Karpas-422 (cell line): ENCODE data around the gene APOL3. TPM values are rescaled to one million over a fixed set of nuclear protein-coding genes. Genes with fewer than 3 reads are reported as not detected.
A peak's percentile ranks its signal among the peaks of the same experiment; 100 is the strongest.

Source experiments
- DNase-seq: peaks from one replicate; pipeline ENCODE4 v3.0.0-alpha.2; 2015
- H2AFZ ChIP-seq: fragments of 200-600 bp; sonication (generic); 2 replicates; pipeline ENCODE4 v1.6.1; 2014; ENCODE audit warnings: antibody characterized with exemption, low read length, mixed read lengths
- H3K27ac ChIP-seq: fragments of 200-600 bp; sonication (generic); 2 replicates; pipeline ENCODE4 v1.5.1; 2014; ENCODE audit warnings: mild to moderate bottlenecking, low read length, moderate library complexity
- H3K27me3 ChIP-seq: fragments of 200-600 bp; sonication (generic); 2 replicates; pipeline ENCODE4 v1.6.1; 2014; ENCODE audit warnings: low read length, mixed read lengths
- H3K36me3 ChIP-seq: fragments of 200-600 bp; sonication (generic); 2 replicates; pipeline ENCODE4 v1.6.1; 2014; ENCODE audit warnings: low read length, mixed read lengths; ENCODE audit not compliant: insufficient read depth
- H3K4me1 ChIP-seq: fragments of 200-600 bp; sonication (generic); 2 replicates; pipeline ENCODE4 v1.6.1; 2014; ENCODE audit warnings: mild to moderate bottlenecking, low read length, mixed read lengths
- H3K4me2 ChIP-seq: fragments of 200-600 bp; sonication (generic); 2 replicates; pipeline ENCODE4 v1.6.1; 2014; ENCODE audit warnings: low read length, low read depth, mild to moderate bottlenecking; ENCODE audit not compliant: poor library complexity, severe bottlenecking
- H3K4me3 ChIP-seq: fragments of 200-600 bp; sonication (generic); 2 replicates; pipeline ENCODE4 v1.5.1; 2014; ENCODE audit warnings: mild to moderate bottlenecking, antibody characterized with exemption, low read length, mixed read lengths
- H3K79me2 ChIP-seq: fragments of 200-600 bp; sonication (generic); 2 replicates; pipeline ENCODE4 v1.6.1; 2014; ENCODE audit warnings: mild to moderate bottlenecking, low read length, mixed read lengths
- H3K9ac ChIP-seq: fragments of 200-600 bp; sonication (generic); 2 replicates; pipeline ENCODE4 v1.6.0; 2014; ENCODE audit warnings: low read length
- H3K9me2 ChIP-seq: fragments of 200-600 bp; sonication (generic), shearing (Covaris generic); replicated peaks from 2 replicates; pipeline ENCODE4 v1.6.0; 2014; ENCODE audit warnings: mild to moderate bottlenecking, low read length, moderate library complexity; ENCODE audit not compliant: insufficient read depth
- H3K9me3 ChIP-seq: fragments of 300-700, 200-600 bp; sonication (generic); 2 replicates; pipeline ENCODE4 v1.6.1; 2014; ENCODE audit warnings: low read length, mixed read lengths
- H4K20me1 ChIP-seq: fragments of 200-600 bp; sonication (generic); 2 replicates; pipeline ENCODE4 v1.6.1; 2014; ENCODE audit warnings: mild to moderate bottlenecking, antibody characterized with exemption, low read length, low read depth; ENCODE audit not compliant: insufficient read depth
- total RNA-seq: library from RNA; depleted of rRNA; stranded (reverse); fragments of >200 nt; shearing (Covaris generic); gene quantifications from 2 replicates; pipeline ENCODE4 v1.2.3, GENCODE V29; 2014; ENCODE audit warnings: low replicate concordance

APOL3 gene
- total RNA-seq, 1 experiment from 2014 or later = 0.60 TPM

GRCh38 chr22:36131907-36132306, 28.6 kb downstream of the APOL3 start:
- H3K9me3 ChIP-seq = no peaks in the 10 kb centered on the region
- no peak overlapping the region for H3K4me3 ChIP-seq
- H3K27ac ChIP-seq = no peak overlapping the region
- H3K79me2 ChIP-seq = no peaks in the 10 kb centered on the region
- no peak overlapping the region for H3K4me2 ChIP-seq
- H4K20me1 ChIP-seq = no peaks in the 10 kb centered on the region
- no peaks in the 10 kb centered on the region for H3K4me1 ChIP-seq
- no peaks in the 10 kb centered on the region for H3K27me3 ChIP-seq
- DNase-seq = no peak
- H2AFZ ChIP-seq = no peak overlapping the region
- no peaks in the 10 kb centered on the region for H3K36me3 ChIP-seq
- no peak overlapping the region for H3K9ac ChIP-seq
- no peaks in the 10 kb centered on the region for H3K9me2 ChIP-seq

- Histone ChIP-seq H3K9me3 (no peaks in the 10 kb centered on the region), H3K4me2 (no peak overlapping the region), H2AFZ (no peak overlapping the region), H3K4me1 (no peaks in the 10 kb centered on the region), H3K27me3 (no peaks in the 10 kb centered on the region), H3K4me3 (no peak overlapping the region), H4K20me1 (no peaks in the 10 kb centered on the region), H3K36me3 (no peaks in the 10 kb centered on the region), H3K27ac (no peak overlapping the region), H3K9me2 (no peaks in the 10 kb centered on the region), H3K9ac (no peak overlapping the region), H3K79me2 (no peaks in the 10 kb centered on the region)
- DNase-seq = no peak
Measured at GRCh38 chr22:36129486-36130388, 30.8 kb downstream of the APOL3 start.

DNA sequence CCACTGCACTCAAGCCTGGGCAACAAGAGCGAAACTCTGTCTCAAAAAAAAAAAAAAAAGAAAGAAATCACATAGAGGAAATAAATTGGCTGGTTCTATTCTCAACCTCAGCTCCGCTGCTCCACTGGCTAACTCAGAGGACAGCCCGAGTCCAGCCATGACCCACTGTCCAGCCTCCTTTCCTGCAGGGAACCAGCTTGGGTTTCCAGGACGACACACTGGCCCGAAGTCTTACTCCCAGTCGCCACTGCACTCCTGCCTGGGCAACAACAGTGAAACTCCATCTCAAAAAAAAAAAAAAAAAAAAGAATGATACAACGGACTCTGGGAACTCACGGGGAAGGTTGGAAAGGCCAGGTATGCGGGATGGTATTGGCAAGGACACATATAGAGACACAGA, 31.5 kb downstream of the APOL3 start:
- no peaks in the 10 kb centered on the region for H3K9me2 ChIP-seq
- no peak overlapping the region for H2AFZ ChIP-seq
- H3K9ac ChIP-seq = no peak overlapping the region
- no peaks in the 10 kb centered on the region for H3K79me2 ChIP-seq
- H3K4me1 ChIP-seq = no peaks in the 10 kb centered on the region
- no peaks in the 10 kb centered on the region for H3K27me3 ChIP-seq
- H3K27ac ChIP-seq = no peak overlapping the region
- H3K36me3 ChIP-seq = no peaks in the 10 kb centered on the region
- no peak overlapping the region for H3K4me2 ChIP-seq
- no peak overlapping the region for H3K4me3 ChIP-seq
- H3K9me3 ChIP-seq = no peaks in the 10 kb centered on the region
- no peak for DNase-seq
- no peaks in the 10 kb centered on the region for H4K20me1 ChIP-seq

- Histone ChIP-seq H3K36me3 (no peaks in the 10 kb centered on the region), H3K4me1 (peaks cover 2% of the 10 kb centered on the region; the same call in 1 of the 2 replicates), H3K27me3 (no peaks in the 10 kb centered on the region), H3K79me2 (no peaks in the 10 kb centered on the region), H3K4me2 (no peak overlapping the region), H4K20me1 (no peaks in the 10 kb centered on the region), H3K9ac (no peak overlapping the region), H2AFZ (no peak overlapping the region), H3K27ac (no peak overlapping the region), H3K9me3 (no peaks in the 10 kb centered on the region), H3K9me2 (no peaks in the 10 kb centered on the region), H3K4me3 (no peak overlapping the region)
- DNase-seq = peak; percentile 45
Measured at GRCh38 chr22:36125994-36126531, 34.5 kb downstream of the APOL3 start.

GRCh38 chr22:36125434-36125833, 35.1 kb downstream of the APOL3 start:
- no peak overlapping the region for H3K4me2 ChIP-seq
- no peak for DNase-seq
- no peaks in the 10 kb centered on the region for H3K9me2 ChIP-seq
- H3K36me3 ChIP-seq = no peaks in the 10 kb centered on the region
- H3K9ac ChIP-seq = no peak overlapping the region
- peaks cover 2% of the 10 kb centered on the region; the same call in 1 of the 2 replicates for H3K4me1 ChIP-seq
- no peaks in the 10 kb centered on the region for H3K9me3 ChIP-seq
- no peak overlapping the region for H3K27ac ChIP-seq
- H3K79me2 ChIP-seq = no peaks in the 10 kb centered on the region
- H3K4me3 ChIP-seq = no peak overlapping the region
- H3K27me3 ChIP-seq = no peaks in the 10 kb centered on the region
- no peaks in the 10 kb centered on the region for H4K20me1 ChIP-seq
- H2AFZ ChIP-seq = no peak overlapping the region

- H3K9ac ChIP-seq = no peak overlapping the region
- H3K36me3 ChIP-seq = no peaks in the 10 kb centered on the region
- no peaks in the 10 kb centered on the region for H3K79me2 ChIP-seq
- H3K9me3 ChIP-seq = no peaks in the 10 kb centered on the region
- H3K4me3 ChIP-seq = no peak overlapping the region
- H3K27ac ChIP-seq = no peak overlapping the region
- H3K4me1 ChIP-seq = peaks cover 2% of the 10 kb centered on the region; the same call in 1 of the 2 replicates
- no peak for DNase-seq
- H3K4me2 ChIP-seq = no peak overlapping the region
- H3K9me2 ChIP-seq = no peaks in the 10 kb centered on the region
- no peaks in the 10 kb centered on the region for H4K20me1 ChIP-seq
- no peak overlapping the region for H2AFZ ChIP-seq
- no peaks in the 10 kb centered on the region for H3K27me3 ChIP-seq
Measured at GRCh38 chr22:36124666-36125065, 35.9 kb downstream of the APOL3 start.

- Histone ChIP-seq H3K9ac (peak overlapping the region; percentile 30), H3K27me3 (no peaks in the 10 kb centered on the region), H3K4me2 (peak overlapping the region; percentile 47), H3K9me3 (no peaks in the 10 kb centered on the region), H4K20me1 (no peaks in the 10 kb centered on the region), H3K27ac (no peak overlapping the region), H3K4me3 (peak overlapping the region; percentile 25; the same call in 1 of the 2 replicates), H3K79me2 (no peaks in the 10 kb centered on the region), H3K4me1 (peaks cover 2% of the 10 kb centered on the region; the same call in 1 of the 2 replicates), H3K9me2 (no peaks in the 10 kb centered on the region), H2AFZ (peak overlapping the region; percentile 62; the same call in 1 of the 2 replicates), H3K36me3 (no peaks in the 10 kb centered on the region)
- DNase-seq = peak; percentile 96
Measured at GRCh38 chr22:36123673-36124630, 36.6 kb downstream of the APOL3 start.
